Measurements from ENCODE around the gene MCCC1. TPM values are rescaled to one million over a fixed set of nuclear protein-coding genes. Genes with fewer than 3 reads are reported as not detected.

MCCC1 gene
- total RNA-seq, result 11.6 and 14.7 TPM in 2 replicates

GRCh38 chr3:183099026-183099837, at the start of gene MCCC1:
Gene MCCC1, minus strand, starts transcription at chr3:183099496. Its CDS starts 56 bp downstream, at chr3:183099440.
- TF ChIP-seq, protein P1, sequence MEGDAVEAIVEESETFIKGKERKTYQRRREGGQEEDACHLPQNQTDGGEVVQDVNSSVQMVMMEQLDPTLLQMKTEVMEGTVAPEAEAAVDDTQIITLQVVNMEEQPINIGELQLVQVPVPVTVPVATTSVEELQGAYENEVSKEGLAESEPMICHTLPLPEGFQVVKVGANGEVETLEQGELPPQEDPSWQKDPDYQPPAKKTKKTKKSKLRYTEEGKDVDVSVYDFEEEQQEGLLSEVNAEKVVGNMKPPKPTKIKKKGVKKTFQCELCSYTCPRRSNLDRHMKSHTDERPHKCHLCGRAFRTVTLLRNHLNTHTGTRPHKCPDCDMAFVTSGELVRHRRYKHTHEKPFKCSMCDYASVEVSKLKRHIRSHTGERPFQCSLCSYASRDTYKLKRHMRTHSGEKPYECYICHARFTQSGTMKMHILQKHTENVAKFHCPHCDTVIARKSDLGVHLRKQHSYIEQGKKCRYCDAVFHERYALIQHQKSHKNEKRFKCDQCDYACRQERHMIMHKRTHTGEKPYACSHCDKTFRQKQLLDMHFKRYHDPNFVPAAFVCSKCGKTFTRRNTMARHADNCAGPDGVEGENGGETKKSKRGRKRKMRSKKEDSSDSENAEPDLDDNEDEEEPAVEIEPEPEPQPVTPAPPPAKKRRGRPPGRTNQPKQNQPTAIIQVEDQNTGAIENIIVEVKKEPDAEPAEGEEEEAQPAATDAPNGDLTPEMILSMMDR (IDR thresholded peaks at IDR 0.05; ENCODE audit: insufficient read depth, low read depth, low read length), result no peak
- peak within 1 kb of the TSS; percentile 84 for H3K4me3 ChIP-seq (ENCODE audit: low read depth, low read length)
- DNase-seq (ENCODE audit: low read depth), result peak; percentile 97

- no peak overlapping the region for H3K4me3 ChIP-seq (ENCODE audit: low read depth, low read length)
- peak; percentile 83 for DNase-seq (ENCODE audit: low read depth)
- TF ChIP-seq, protein P1 (IDR thresholded peaks at IDR 0.05; ENCODE audit: insufficient read depth, low read depth, low read length), result no peak
These were observed 48.8 kb upstream of the MCCC1 start for GRCh38 chr3:183148056-183148455.

DNA sequence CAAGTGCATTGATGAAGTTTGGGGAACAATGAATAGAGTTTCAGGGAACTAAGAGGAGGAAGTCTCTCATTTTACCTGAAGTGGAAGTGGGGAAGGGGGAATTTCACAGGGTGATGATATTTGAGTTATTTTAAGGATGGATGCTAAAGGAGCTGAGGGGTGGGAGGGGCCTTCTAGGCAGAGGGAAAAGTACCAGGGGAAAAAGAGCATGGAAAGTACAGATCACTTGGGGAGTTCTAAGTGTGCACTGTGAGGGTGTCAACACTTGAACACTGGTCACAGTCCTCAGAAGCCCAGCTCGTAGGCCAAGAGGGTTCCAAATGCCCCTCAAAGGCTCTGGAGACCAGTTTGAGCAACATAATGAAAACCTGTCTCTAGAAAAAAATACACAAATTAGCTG, 45.1 kb upstream of the MCCC1 start:
- no peak overlapping the region for H3K4me3 ChIP-seq (ENCODE audit: low read depth, low read length)
- no peak for DNase-seq (ENCODE audit: low read depth)

GRCh38 chr3:183142199-183142598, 42.9 kb upstream of the MCCC1 start:
- TF ChIP-seq, protein P1 (IDR thresholded peaks at IDR 0.05; ENCODE audit: insufficient read depth, low read depth, low read length), result no peak
- no peak for DNase-seq (ENCODE audit: low read depth)

More for the DNA sequence above, 45.1 kb upstream of the MCCC1 start:
- TF ChIP-seq, protein P1 (IDR thresholded peaks at IDR 0.05; ENCODE audit: insufficient read depth, low read depth, low read length), result no peak

GRCh38 chr3:183134844-183135243, 35.5 kb upstream of the MCCC1 start:
- no peak for DNase-seq (ENCODE audit: low read depth)
- TF ChIP-seq, protein P1 (IDR thresholded peaks at IDR 0.05; ENCODE audit: insufficient read depth, low read depth, low read length), result no peak
- H3K4me3 ChIP-seq (ENCODE audit: low read depth, low read length), result no peak overlapping the region

More at GRCh38 chr3:183142199-183142598, 42.9 kb upstream of the MCCC1 start:
- H3K4me3 ChIP-seq (ENCODE audit: low read depth, low read length), result no peak overlapping the region

DNA sequence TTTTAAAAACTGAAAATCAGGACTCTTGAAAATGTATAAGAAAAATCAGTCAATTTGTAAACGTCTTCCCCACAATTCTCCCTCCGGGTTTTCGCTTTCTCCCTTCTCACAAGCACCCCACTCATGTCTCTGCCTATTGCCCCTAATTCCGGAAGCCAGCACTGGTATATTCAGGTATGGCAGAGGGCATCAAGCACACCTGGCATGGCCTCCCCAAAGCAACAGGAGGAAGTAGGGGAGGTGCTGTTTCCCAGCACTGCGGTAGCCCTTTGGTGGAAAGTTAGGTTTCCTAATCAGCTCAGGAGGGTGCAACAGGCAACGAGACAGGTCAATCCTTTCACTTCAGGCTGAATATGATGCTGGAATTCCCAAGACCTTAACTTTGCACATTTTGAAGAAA, 33.1 kb upstream of the MCCC1 start:
- TF ChIP-seq, protein P1 (IDR thresholded peaks at IDR 0.05; ENCODE audit: insufficient read depth, low read depth, low read length), result no peak
- no peak overlapping the region for H3K4me3 ChIP-seq (ENCODE audit: low read depth, low read length)
- no peak for DNase-seq (ENCODE audit: low read depth)
